ENCODE measurements around the gene ERCC8.

ERCC8 gene

DNA sequence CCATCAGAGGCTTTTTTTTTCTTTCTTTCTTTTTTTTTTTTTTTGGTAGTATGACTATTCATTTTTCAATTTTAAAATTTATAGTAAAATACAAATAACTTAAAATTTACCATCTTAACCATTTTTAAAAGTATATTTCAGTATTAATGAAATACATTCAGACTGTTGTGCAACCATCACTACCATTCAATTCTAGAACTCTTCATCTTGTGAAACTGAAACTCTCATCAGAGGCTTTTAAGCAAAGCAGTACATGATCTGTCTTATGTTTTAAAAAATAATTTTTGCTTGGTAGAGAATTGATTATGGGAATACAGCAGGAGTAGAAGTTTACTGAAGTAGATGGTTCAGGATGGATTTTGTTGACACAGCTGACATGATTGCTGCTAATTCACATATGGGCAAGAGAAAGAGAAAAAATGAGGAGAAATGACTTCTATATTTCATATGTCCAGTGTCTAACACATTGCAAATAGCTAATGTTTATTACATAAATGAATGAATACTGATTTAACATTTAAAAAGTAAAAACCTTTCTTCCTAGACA lies 114.2 kb downstream of the ERCC8 start:
- H3K36me3 Mint-ChIP-seq (ENCODE audit: low read depth) = no peaks in the 10 kb centered on the region
- no peaks in the 10 kb centered on the region for H3K27me3 Mint-ChIP-seq (ENCODE audit: low read depth, poor library complexity)
- DNase-seq = no peak
- TF ChIP-seq, protein P1, sequence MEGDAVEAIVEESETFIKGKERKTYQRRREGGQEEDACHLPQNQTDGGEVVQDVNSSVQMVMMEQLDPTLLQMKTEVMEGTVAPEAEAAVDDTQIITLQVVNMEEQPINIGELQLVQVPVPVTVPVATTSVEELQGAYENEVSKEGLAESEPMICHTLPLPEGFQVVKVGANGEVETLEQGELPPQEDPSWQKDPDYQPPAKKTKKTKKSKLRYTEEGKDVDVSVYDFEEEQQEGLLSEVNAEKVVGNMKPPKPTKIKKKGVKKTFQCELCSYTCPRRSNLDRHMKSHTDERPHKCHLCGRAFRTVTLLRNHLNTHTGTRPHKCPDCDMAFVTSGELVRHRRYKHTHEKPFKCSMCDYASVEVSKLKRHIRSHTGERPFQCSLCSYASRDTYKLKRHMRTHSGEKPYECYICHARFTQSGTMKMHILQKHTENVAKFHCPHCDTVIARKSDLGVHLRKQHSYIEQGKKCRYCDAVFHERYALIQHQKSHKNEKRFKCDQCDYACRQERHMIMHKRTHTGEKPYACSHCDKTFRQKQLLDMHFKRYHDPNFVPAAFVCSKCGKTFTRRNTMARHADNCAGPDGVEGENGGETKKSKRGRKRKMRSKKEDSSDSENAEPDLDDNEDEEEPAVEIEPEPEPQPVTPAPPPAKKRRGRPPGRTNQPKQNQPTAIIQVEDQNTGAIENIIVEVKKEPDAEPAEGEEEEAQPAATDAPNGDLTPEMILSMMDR (IDR thresholded peaks at IDR 0.05) = no peak
- no peak overlapping the region for H3K27ac Mint-ChIP-seq
- H3K4me3 Mint-ChIP-seq = no peak overlapping the region
- no peaks in the 10 kb centered on the region for H3K4me1 Mint-ChIP-seq
- H3K9me3 Mint-ChIP-seq = no peaks in the 10 kb centered on the region

DNA sequence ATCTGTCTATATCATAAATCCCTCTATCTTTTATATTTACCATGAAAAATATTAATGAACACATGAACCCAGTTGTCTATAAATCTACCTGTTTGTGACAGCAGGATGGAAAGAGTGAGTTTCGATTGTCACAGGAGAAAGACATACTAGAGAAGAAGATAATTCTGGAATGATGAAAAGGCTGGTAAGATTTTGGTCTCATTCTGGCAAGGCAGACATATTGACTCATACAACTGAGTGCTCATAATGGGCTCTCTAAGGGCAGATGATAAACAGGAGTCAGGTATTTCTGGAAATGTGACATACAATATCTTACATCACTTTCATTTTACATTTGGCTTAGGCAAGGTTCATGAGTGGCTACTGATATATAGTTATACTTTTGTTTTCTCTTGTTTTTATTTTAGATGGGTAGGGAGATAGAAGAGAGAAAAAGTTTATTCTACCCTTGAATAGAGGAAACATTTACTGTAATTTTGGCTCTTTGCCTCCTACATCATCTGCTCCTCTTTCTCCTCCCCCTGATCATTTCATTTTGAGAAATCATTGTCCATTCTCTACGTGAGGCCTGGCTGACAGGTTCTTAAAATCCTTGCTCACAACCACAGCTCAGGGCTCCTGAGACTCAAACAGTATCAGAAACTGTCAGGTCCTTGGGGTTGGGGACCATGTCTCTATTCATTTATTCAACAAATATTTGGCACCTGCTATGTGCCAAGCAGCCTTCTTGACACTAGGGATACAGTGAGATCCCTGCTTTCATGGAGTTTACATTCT lies 115.2 kb downstream of the ERCC8 start:
- Mint-ChIP-seq H3K4me3 (no peak overlapping the region), H3K36me3 (ENCODE audit: low read depth) (no peaks in the 10 kb centered on the region), H3K4me1 (no peaks in the 10 kb centered on the region), H3K27me3 (ENCODE audit: low read depth, poor library complexity) (no peaks in the 10 kb centered on the region), H3K9me3 (no peaks in the 10 kb centered on the region), H3K27ac (no peak overlapping the region)
- no peak for DNase-seq
- TF ChIP-seq, protein P1 (IDR thresholded peaks at IDR 0.05) = no peak

DNA sequence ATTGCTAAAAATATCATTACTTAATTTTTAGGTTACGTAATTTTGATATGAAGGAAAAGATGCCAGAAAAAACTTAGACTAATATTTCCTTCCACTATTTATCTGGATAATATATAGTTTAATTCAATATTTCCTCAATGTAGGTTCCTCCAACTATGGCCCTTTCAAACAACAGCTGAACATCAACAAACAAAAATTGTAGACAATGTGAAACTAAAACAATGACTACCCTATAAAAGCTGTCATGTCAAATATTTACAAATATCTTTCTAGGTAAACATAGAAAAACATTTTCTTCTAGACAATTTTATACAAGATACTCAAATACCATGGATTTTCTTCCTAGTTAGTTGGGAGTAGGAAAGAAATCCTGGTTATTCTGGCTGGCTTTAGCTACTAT lies 117.7 kb downstream of the ERCC8 start:
- no peaks in the 10 kb centered on the region for H3K27me3 Mint-ChIP-seq (ENCODE audit: low read depth, poor library complexity)
- no peak for DNase-seq
- H3K36me3 Mint-ChIP-seq (ENCODE audit: low read depth) = no peaks in the 10 kb centered on the region
- no peak overlapping the region for H3K27ac Mint-ChIP-seq
- H3K4me3 Mint-ChIP-seq = no peak overlapping the region
- H3K9me3 Mint-ChIP-seq = no peaks in the 10 kb centered on the region
- H3K4me1 Mint-ChIP-seq = no peaks in the 10 kb centered on the region
- TF ChIP-seq, protein P1 (IDR thresholded peaks at IDR 0.05) = no peak

DNA sequence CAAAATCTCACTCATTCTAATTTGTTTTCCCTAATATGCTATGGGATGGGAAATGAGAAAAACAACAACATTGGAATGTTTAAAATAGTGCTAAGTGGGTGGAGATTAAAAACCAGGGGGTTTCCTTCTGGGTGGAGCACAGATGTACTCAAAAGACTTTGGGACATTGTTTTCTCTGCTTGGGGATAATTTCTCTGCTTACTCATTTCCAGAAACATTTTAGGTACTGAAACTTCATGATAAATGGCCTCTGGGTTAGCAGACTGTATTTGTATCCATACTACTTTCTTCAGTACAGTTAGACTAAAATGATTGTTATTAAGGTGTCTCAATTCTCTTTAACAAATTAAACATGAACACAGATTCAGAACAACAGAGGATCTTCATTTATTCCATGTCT lies 118.2 kb downstream of the ERCC8 start:
- no peak overlapping the region for H3K27ac Mint-ChIP-seq
- H3K36me3 Mint-ChIP-seq (ENCODE audit: low read depth) = no peaks in the 10 kb centered on the region
- no peaks in the 10 kb centered on the region for H3K4me1 Mint-ChIP-seq
- no peaks in the 10 kb centered on the region for H3K9me3 Mint-ChIP-seq
- H3K27me3 Mint-ChIP-seq (ENCODE audit: low read depth, poor library complexity) = no peaks in the 10 kb centered on the region
- no peak overlapping the region for H3K4me3 Mint-ChIP-seq
- DNase-seq = no peak
- TF ChIP-seq, protein P1 (IDR thresholded peaks at IDR 0.05) = no peak

Measured in nephron progenitor cell (in vitro differentiated cells).